Thyroid gland (tissue), 4 donors: ENCODE measurements around the gene WIPF2.

ENCODE experiments used
- CTCF ChIP-seq, 6 experiments: fragments of 200-600 bp in 3 of 6; fragments of 450-650 bp in 3 of 6; sonication (generic) in 3 of 6; IDR thresholded peaks; one replicate each; pipeline ENCODE4 v1.5.1; 2016 to 2019; ENCODE audit warnings: antibody characterized with exemption in 6 of 6, mild to moderate bottlenecking in 2 of 6, inconsistent platforms in 1 of 6, moderate library complexity in 1 of 6
- POLR2A ChIP-seq, 2 donors: fragments of 450-650 bp; IDR thresholded peaks; one replicate each; pipeline ENCODE4 v1.6.1; 2017; ENCODE audit warnings: antibody characterized with exemption in 2 of 2, mild to moderate bottlenecking in 2 of 2, moderate library complexity in 1 of 2

GRCh38 chr17:40320756-40321523, 101.8 kb downstream of the WIPF2 start:
- TF ChIP-seq CTCF (IDR thresholded peaks at IDR 0.05) (no peak), POLR2A (IDR thresholded peaks at IDR 0.05) (peak in 1 of 2 donors; percentile 12)
